Esophagus squamous epithelium (tissue), 5 donors: ENCODE results near the gene OR2V2. TPM values are rescaled to one million over a fixed set of nuclear protein-coding genes. Genes with fewer than 3 reads are reported as not detected.
"Not testable (repeated sequence)": the region's sequence is repeated elsewhere in the genome, so short reads cannot be mapped to it uniquely, and the experiment has no call there.

Source experiments
- DNase-seq: peaks from one replicate; lab custom pipeline; 2025; lab: John Stamatoyannopoulos, UW
- H3K27ac ChIP-seq, 4 donors: fragments of 200-600 bp; sonication (generic); one replicate each; pipeline ENCODE4 v1.5.1; 2016 to 2019; ENCODE audit warnings: mild to moderate bottlenecking in 1 of 4
- H3K27me3 ChIP-seq, 4 donors: fragments of 200-600 bp; sonication (generic); 1 replicate in 3 of 4; 2 replicates in 1 of 4; pipeline versions ENCODE4 v1.5.1 to v1.6.0; 2017 to 2021; ENCODE audit warnings: antibody characterized with exemption in 1 of 4
- H3K36me3 ChIP-seq, 3 donors: fragments of 200-600 bp; sonication (generic); one replicate each; pipeline ENCODE4 v1.5.1; 2016 to 2019
- H3K4me1 ChIP-seq, 3 donors: fragments of 200-600 bp; sonication (generic); one replicate each; pipeline ENCODE4 v1.5.1; 2017 to 2019
- H3K4me3 ChIP-seq, 4 donors: fragments of 200-600 bp; sonication (generic); 1 replicate in 3 of 4; 2 replicates in 1 of 4; pipeline ENCODE4 v1.5.1; 2016 to 2019; ENCODE audit warnings: mild to moderate bottlenecking in 2 of 4, moderate library complexity in 1 of 4
- H3K9me3 ChIP-seq, 3 donors: fragments of 200-600 bp; sonication (generic); one replicate each; pipeline ENCODE4 v1.5.1; 2016 to 2019
- CTCF ChIP-seq, 6 experiments: fragments of 450-650 bp in 4 of 6; fragments of 200-600 bp in 2 of 6; sonication (generic) in 2 of 6; IDR thresholded peaks; one replicate each; pipeline ENCODE4 v1.5.1; 2016 to 2019; ENCODE audit warnings: antibody characterized with exemption in 6 of 6, mild to moderate bottlenecking in 4 of 6, moderate library complexity in 4 of 6
- POLR2A ChIP-seq, 4 donors: fragments of 450-650 bp; IDR thresholded peaks; one replicate each; pipeline ENCODE4 v1.6.1; 2017; ENCODE audit warnings: antibody characterized with exemption in 4 of 4, mild to moderate bottlenecking in 4 of 4, moderate library complexity in 3 of 4
- WGBS, 2 donors: methylation state at CpG; one replicate each; pipeline ENCODE4 v1.1.5; 2018; 5-methylcytosine and 5-hydroxymethylcytosine counted together
- intact Hi-C: fragments of 100-400 bp; cut with DNase I; formaldehyde crosslinking; loops from one replicate; pipeline ENCODE4 v1.15.0; 2022
- total RNA-seq, 4 donors: library from RNA; depleted of rRNA; stranded (reverse); fragments of >200 nt; gene quantifications; one replicate each; pipeline ENCODE4 v1.1.0, GENCODE V29; 2016
- donor health status: DM: yes; HTN: yes; CAD: no.

The OR2V2 gene
- total RNA-seq, 4 donors from 2014 or later = not detected

GRCh38 chr5:181156758-181157157, 9.4 kb downstream of the OR2V2 start:
- 29 to 38% methylated on average over 3 of the region's 3 CpGs for WGBS, 2 donors
- Histone ChIP-seq H3K27me3 (peaks cover 0 to 15% (median 0%) of the 10 kb centered on the region in 4 donors), H3K27ac (no peak overlapping the region), H3K4me1 (peaks cover 0 to 22% (median 8%) of the 10 kb centered on the region in 3 donors), H3K9me3 (no peaks in the 10 kb centered on the region), H3K36me3 (no peaks in the 10 kb centered on the region), H3K4me3 (no peak overlapping the region)
- no peak for DNase-seq
- TF ChIP-seq CTCF (IDR thresholded peaks at IDR 0.05) = no peak
- TF ChIP-seq POLR2A (IDR thresholded peaks at IDR 0.05) = no peak
- intact Hi-C loops = loop anchor here (5.0 to 10.0 kb wide), 2 partner anchors 289 to 372 kb away; no protein-coding TSS in a partner anchor

GRCh38 chr5:181158869-181159268, 11.5 kb downstream of the OR2V2 start:
- Histone ChIP-seq H3K27me3 (peaks cover 0 to 32% (median 0%) of the 10 kb centered on the region in 4 donors), H3K36me3 (no peaks in the 10 kb centered on the region), H3K4me1 (peaks cover 0 to 22% (median 8%) of the 10 kb centered on the region in 3 donors), H3K27ac (no peak overlapping the region), H3K9me3 (no peaks in the 10 kb centered on the region), H3K4me3 (no peak overlapping the region)
- intact Hi-C loops = loop anchor here (5.0 to 10.0 kb wide), 2 partner anchors 292 to 374 kb away; no protein-coding TSS in a partner anchor
- no peak for TF ChIP-seq POLR2A (IDR thresholded peaks at IDR 0.05)
- 91 to 92% methylated on average over 3 of the region's 3 CpGs for WGBS, 2 donors
- DNase-seq = no peak

- Histone ChIP-seq H3K27me3 (peaks cover 0 to 38% (median 1%) of the 10 kb centered on the region in 4 donors), H3K4me3 (no peak overlapping the region), H3K36me3 (no peaks in the 10 kb centered on the region), H3K4me1 (peaks cover 0 to 22% (median 8%) of the 10 kb centered on the region in 3 donors), H3K9me3 (no peaks in the 10 kb centered on the region), H3K27ac (peak overlapping the region in 3 of 4 donors; percentile 42 to 91 (median 64))
- DNase-seq = peak; percentile 31
- peak; percentile 74 to 90 (median 86) for TF ChIP-seq CTCF (IDR thresholded peaks at IDR 0.05)
- TF ChIP-seq POLR2A (IDR thresholded peaks at IDR 0.05) = no peak
- intact Hi-C loops = loop anchor here (5.0 to 10.0 kb wide), 2 partner anchors 292 to 375 kb away; no protein-coding TSS in a partner anchor
- WGBS, 2 donors = 15 to 33% methylated on average over 8 to 15 of the region's 20 CpGs
Observed at GRCh38 chr5:181159286-181160151, 12.1 kb downstream of the OR2V2 start.

GRCh38 chr5:181160152-181160754, 12.9 kb downstream of the OR2V2 start:
- intact Hi-C loops = no loop called here
- H3K27me3 ChIP-seq = peaks cover 0 to 45% (median 2%) of the 10 kb centered on the region in 4 donors
- H3K27ac ChIP-seq = peak overlapping the region; percentile 32 to 91 (median 53)
- H3K4me1 ChIP-seq = peaks cover 0 to 22% (median 8%) of the 10 kb centered on the region in 3 donors
- WGBS, 2 donors = 10% methylated on average over 2 of the region's 21 CpGs; no CpG with 5 or more reads in 1 of the 2 donors
- peak overlapping the region in 2 of 4 donors; percentile 36 to 58 for H3K4me3 ChIP-seq
- H3K36me3 ChIP-seq = no peaks in the 10 kb centered on the region
- no peak for TF ChIP-seq CTCF (IDR thresholded peaks at IDR 0.05)
- peak in 1 of 4 donors; percentile 13 for TF ChIP-seq POLR2A (IDR thresholded peaks at IDR 0.05)
- DNase-seq = peak; percentile 25
- no peaks in the 10 kb centered on the region for H3K9me3 ChIP-seq

GRCh38 chr5:181160755-181161533, 13.6 kb downstream of the OR2V2 start:
- Histone ChIP-seq H3K27me3 (peaks cover 0 to 52% (median 2%) of the 10 kb centered on the region in 4 donors), H3K27ac (peak overlapping the region in 1 of 4 donors; percentile 63), H3K4me1 (peaks cover 0 to 22% (median 8%) of the 10 kb centered on the region in 3 donors), H3K4me3 (peak overlapping the region in 2 of 4 donors; percentile 36 to 58)
- H3K36me3 ChIP-seq, DNase-seq, H3K9me3 ChIP-seq, intact Hi-C loops: not testable (repeated sequence)
- WGBS, 2 donors = 9 to 38% methylated on average over 8 of the region's 48 CpGs
